ENCODE data around the gene ARHGEF5.
"Not testable (repeated sequence)": the region's sequence is repeated elsewhere in the genome, so short reads cannot be mapped to it uniquely, and the experiment has no call there.

GRCh38 chr7:144348625-144349024 lies 6.6 kb upstream of the ARHGEF5 start:
- TF ChIP-seq ZNF565 (CRISPR knock-in tag; conservative IDR thresholded peaks at IDR 0.05; ENCODE audit: low read depth); ZFP30 (CRISPR knock-in tag; IDR thresholded peaks at IDR 0.05); CREB5 (CRISPR knock-in tag; IDR thresholded peaks at IDR 0.05; ENCODE audit: low read depth); ZFP3 (CRISPR knock-in tag; IDR thresholded peaks at IDR 0.05); RARB (CRISPR knock-in tag; IDR thresholded peaks at IDR 0.05); PPARA (CRISPR knock-in tag; IDR thresholded peaks at IDR 0.05; ENCODE audit: borderline replicate concordance); PATZ1 (CRISPR knock-in tag; IDR thresholded peaks at IDR 0.05; ENCODE audit: borderline replicate concordance); OSR1 (CRISPR knock-in tag; IDR thresholded peaks at IDR 0.05); POU6F1 (CRISPR knock-in tag; IDR thresholded peaks at IDR 0.05; ENCODE audit: borderline replicate concordance, low read depth); ISL1 (CRISPR knock-in tag; IDR thresholded peaks at IDR 0.05): not testable (repeated sequence)

All from SK-N-SH treated with all-trans-retinoic acid at 6 μM for 48 hours (cell line).